ENCODE data around the gene RAP1GDS1. TPM values are rescaled to one million over a fixed set of nuclear protein-coding genes. Genes with fewer than 3 reads are reported as not detected.

RAP1GDS1 gene
- total RNA-seq, 4 donors from 2014 or later: 36.2 to 40.9 (median 37.9) TPM

DNA sequence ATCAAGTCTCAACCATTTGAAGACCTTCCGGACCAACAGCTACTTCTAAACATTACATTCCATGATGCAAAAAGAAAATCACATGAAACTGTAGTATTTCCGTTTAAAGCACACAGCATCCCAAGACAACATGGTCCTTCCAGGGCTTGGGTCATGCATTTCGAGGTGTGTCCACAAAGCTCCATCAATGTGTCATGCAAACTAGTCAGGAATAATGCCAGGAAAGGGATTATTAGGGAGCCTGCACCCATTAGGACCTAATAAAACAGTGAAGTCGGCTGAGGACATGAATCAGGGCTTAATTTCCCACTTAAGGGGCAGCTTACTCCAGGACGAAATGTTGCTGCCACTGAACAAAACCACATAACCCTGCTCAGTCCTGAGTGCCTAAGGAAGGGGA, 219.4 kb downstream of the RAP1GDS1 start:
- Histone ChIP-seq H3K9me3 (no peaks in the 10 kb centered on the region), H3K27me3 (no peaks in the 10 kb centered on the region), H3K4me1 (peaks cover 2 to 18% of the 10 kb centered on the region in 2 donors), H3K36me3 (no peaks in the 10 kb centered on the region), H3K4me3 (replicated peaks in 1 of 3) (no peak overlapping the region), H3K27ac (no peak overlapping the region)
- intact Hi-C loops (cut with DNase I): no loop called here
- no peak for TF ChIP-seq POLR2A (IDR thresholded peaks at IDR 0.05)
- TF ChIP-seq, protein P1, sequence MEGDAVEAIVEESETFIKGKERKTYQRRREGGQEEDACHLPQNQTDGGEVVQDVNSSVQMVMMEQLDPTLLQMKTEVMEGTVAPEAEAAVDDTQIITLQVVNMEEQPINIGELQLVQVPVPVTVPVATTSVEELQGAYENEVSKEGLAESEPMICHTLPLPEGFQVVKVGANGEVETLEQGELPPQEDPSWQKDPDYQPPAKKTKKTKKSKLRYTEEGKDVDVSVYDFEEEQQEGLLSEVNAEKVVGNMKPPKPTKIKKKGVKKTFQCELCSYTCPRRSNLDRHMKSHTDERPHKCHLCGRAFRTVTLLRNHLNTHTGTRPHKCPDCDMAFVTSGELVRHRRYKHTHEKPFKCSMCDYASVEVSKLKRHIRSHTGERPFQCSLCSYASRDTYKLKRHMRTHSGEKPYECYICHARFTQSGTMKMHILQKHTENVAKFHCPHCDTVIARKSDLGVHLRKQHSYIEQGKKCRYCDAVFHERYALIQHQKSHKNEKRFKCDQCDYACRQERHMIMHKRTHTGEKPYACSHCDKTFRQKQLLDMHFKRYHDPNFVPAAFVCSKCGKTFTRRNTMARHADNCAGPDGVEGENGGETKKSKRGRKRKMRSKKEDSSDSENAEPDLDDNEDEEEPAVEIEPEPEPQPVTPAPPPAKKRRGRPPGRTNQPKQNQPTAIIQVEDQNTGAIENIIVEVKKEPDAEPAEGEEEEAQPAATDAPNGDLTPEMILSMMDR (IDR thresholded peaks at IDR 0.05): no peak
- WGBS, 2 donors: 90 to 92% methylated on average over 5 of the region's 5 CpGs
- DNase-seq: no peak

DNA sequence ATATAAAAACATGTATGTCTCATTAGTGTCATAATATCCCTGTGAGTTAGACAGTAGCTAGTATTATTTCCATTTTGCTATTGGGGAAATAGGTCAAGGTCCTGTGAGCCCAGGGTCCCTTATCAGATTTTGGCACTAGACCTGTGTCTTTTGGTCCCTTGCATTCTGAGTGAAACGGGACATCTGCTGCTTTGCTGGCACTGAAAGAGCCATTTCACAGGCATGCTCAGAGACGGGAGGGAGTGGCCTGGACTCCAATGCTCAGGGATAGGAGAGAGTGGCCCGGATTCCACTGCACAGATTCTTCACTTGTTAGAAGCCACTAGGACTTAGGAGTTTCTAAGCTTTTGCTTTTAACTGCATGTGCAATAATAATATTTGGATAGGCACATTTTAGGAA, 220.0 kb downstream of the RAP1GDS1 start:
- Histone ChIP-seq H3K4me3 (replicated peaks in 1 of 3) (no peak overlapping the region), H3K36me3 (no peaks in the 10 kb centered on the region), H3K4me1 (peaks cover 2 to 18% of the 10 kb centered on the region in 2 donors), H3K9me3 (no peaks in the 10 kb centered on the region), H3K27me3 (no peaks in the 10 kb centered on the region), H3K27ac (peak overlapping the region in 2 of 3 donors; percentile 3 to 44)
- intact Hi-C loops (cut with DNase I): no loop called here
- peak in 1 of 2 donors; percentile 29 for TF ChIP-seq POLR2A (IDR thresholded peaks at IDR 0.05)
- TF ChIP-seq, protein P1 (IDR thresholded peaks at IDR 0.05): no peak
- 15 to 24% methylated on average over 3 of the region's 3 CpGs for WGBS, 2 donors
- peak; percentile 70 to 75 for DNase-seq

DNA sequence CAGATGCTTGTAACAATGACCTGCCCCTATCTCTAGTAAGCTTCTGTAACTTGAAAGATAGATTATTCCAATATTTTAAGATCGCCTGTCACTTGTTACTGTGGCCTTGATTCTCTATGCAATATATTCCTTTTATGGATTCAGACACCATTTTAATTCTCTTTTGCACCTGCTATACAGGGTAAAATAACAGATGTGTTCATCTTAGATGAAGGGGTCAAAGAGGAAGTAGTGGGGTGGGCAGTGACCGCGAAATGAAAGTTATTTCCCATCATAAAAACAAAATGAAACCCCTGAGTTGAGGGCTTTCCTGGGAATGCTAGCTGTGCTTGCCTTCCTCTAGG, 221.3 kb downstream of the RAP1GDS1 start:
- 86 to 95% methylated on average over 3 of the region's 3 CpGs for WGBS, 2 donors
- H3K27me3 ChIP-seq: no peaks in the 10 kb centered on the region

DNA sequence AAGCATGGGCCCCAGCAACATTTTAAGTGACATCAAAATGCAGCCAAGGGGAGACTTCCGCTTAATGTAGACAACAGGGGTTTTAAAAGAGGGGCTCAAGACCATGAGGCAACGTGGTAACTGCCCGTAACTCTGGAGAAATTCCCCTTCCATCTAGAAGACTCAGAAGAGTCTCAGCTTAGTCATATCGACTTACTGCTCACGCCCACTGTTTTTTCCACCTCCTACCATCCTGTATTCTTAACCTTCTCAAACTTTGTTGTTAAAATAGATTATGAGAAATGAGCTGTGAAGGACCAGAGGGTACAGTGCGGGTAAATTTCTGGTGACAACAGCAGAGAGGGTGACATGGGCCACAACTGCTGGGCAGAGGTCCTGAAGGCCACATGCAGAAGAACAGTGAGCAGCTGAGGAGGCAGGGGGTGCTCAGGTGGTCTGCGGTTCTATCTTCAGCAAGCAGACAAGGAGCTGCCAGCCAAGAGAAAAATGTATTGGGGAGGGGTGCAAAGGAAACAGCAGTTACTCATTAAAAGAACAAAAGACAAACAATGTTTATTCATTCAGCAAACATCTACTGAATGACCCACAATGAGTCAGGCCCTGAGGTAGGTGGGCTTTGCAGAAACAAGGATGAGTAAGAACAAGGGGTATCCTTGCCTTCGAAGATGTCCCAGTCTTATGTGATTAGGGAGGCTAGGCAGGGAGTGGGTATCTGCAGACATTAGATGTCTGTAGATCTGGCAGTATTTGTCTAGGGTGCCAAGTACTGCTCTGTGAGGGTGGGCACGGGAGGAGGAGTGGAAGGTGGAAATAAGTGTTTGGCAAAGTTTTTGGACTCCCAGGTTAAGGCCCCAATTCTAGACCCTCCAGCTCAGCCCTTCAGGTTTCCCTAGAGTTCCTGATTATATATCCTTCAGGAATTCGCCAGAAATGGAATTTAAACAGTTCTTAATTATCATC, 221.9 kb downstream of the RAP1GDS1 start:
- Histone ChIP-seq H3K27ac (no peak overlapping the region), H3K4me1 (peaks cover 2 to 18% of the 10 kb centered on the region in 2 donors), H3K9me3 (no peaks in the 10 kb centered on the region), H3K4me3 (replicated peaks in 1 of 3) (no peak overlapping the region), H3K27me3 (no peaks in the 10 kb centered on the region), H3K36me3 (no peaks in the 10 kb centered on the region)
- TF ChIP-seq POLR2A (IDR thresholded peaks at IDR 0.05): no peak
- 89 to 96% methylated on average over 10 of the region's 10 CpGs for WGBS, 2 donors
- intact Hi-C loops (cut with DNase I): no loop called here
- DNase-seq: no peak

More for the DNA sequence above, 221.3 kb downstream of the RAP1GDS1 start:
- Histone ChIP-seq H3K4me3 (replicated peaks in 1 of 3) (no peak overlapping the region), H3K4me1 (peaks cover 2 to 18% of the 10 kb centered on the region in 2 donors), H3K27ac (no peak overlapping the region), H3K9me3 (no peaks in the 10 kb centered on the region), H3K36me3 (no peaks in the 10 kb centered on the region)
- DNase-seq: no peak
- TF ChIP-seq POLR2A (IDR thresholded peaks at IDR 0.05): no peak
- intact Hi-C loops (cut with DNase I): no loop called here

DNA sequence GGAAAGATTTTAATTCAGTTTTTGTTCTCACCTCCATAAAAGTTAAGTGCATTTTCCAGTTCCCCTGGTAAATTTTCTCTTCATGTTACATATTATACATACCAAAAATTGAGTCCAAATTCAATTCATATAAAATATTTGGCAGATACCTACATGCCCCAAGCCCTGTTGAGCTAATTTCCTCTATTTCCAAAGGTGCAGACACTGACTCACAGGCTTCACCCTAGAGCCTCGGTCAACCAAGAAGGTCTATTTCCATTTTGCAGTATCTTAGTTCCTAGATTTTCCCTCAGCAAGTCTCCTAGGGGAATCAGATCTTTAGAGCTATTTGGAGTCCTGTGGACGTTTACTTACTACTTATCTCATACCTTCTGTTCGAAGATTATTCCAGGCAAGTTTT, 222.8 kb downstream of the RAP1GDS1 start:
- intact Hi-C loops (cut with DNase I): no loop called here
- WGBS, 2 donors: 92 to 96% methylated on average over 3 of the region's 3 CpGs
- H3K9me3 ChIP-seq: no peaks in the 10 kb centered on the region
- TF ChIP-seq, protein P1 (IDR thresholded peaks at IDR 0.05): no peak
- no peak for TF ChIP-seq POLR2A (IDR thresholded peaks at IDR 0.05)
- H3K36me3 ChIP-seq: no peaks in the 10 kb centered on the region
- DNase-seq: no peak
- no peak overlapping the region for H3K27ac ChIP-seq
- H3K27me3 ChIP-seq: no peaks in the 10 kb centered on the region
- no peak overlapping the region for H3K4me3 ChIP-seq (replicated peaks in 1 of 3)
- peaks cover 2 to 18% of the 10 kb centered on the region in 2 donors for H3K4me1 ChIP-seq

DNA sequence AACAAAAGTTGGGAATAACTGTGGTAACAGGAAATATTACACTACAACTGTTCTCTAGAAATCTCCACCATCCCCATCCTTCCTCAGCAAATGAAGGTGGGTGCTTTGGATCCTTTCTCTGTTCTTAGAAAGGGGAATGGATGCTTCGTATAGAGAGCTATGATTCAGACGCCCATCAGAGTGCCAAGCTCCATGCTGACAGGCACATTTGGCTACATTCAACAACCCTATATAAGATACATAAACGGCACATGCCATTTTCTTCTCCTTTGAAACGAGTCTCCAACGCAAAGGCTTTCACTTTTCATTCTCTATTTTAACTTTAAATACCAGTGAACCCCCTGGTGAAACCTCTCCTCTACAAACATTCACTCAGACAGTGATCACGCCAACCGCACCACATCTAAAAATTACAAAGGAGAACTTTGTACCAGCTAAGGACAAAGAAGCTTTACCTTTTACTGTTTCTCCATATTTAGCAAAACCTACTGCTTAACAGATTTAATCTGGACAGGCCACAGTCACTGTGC, 224.7 kb downstream of the RAP1GDS1 start:
- WGBS, 2 donors: 92% methylated on average over 7 of the region's 7 CpGs
- DNase-seq: no peak
- Histone ChIP-seq H3K4me1 (peaks cover 2 to 14% of the 10 kb centered on the region in 2 donors), H3K36me3 (no peaks in the 10 kb centered on the region), H3K27me3 (no peaks in the 10 kb centered on the region), H3K9me3 (no peaks in the 10 kb centered on the region), H3K27ac (no peak overlapping the region), H3K4me3 (replicated peaks in 1 of 3) (no peak overlapping the region)
- intact Hi-C loops (cut with DNase I): no loop called here
- TF ChIP-seq, protein P1 (IDR thresholded peaks at IDR 0.05): no peak
- no peak for TF ChIP-seq POLR2A (IDR thresholded peaks at IDR 0.05)
